Central memory CD4-positive, alpha-beta T cell (primary cell): ENCODE results near the gene CDK14.

Source experiments
- DNase-seq: peaks from one replicate; pipeline ENCODE4 v3.0.0; 2022

Gene CDK14

GRCh38 chr7:90689260-90689659 is 93.1 kb downstream of the CDK14 start:
- no peak for DNase-seq

- no peak for DNase-seq
Measured at GRCh38 chr7:90690159-90690858, 94.2 kb downstream of the CDK14 start.

- DNase-seq = no peak
Measured at GRCh38 chr7:90692396-90692795, 96.3 kb downstream of the CDK14 start.

- DNase-seq = no peak
Measured at GRCh38 chr7:90692947-90693346, 96.8 kb downstream of the CDK14 start.

- DNase-seq = no peak
Measured at GRCh38 chr7:90693939-90694338, 97.8 kb downstream of the CDK14 start.

GRCh38 chr7:90698616-90699015 is 102.5 kb downstream of the CDK14 start:
- DNase-seq = no peak

- DNase-seq = no peak
Measured at GRCh38 chr7:90701021-90701420, 104.9 kb downstream of the CDK14 start.

- DNase-seq = no peak
Measured at GRCh38 chr7:90701771-90702170, 105.7 kb downstream of the CDK14 start.

- no peak for DNase-seq
Measured at GRCh38 chr7:90705391-90706071, 109.4 kb downstream of the CDK14 start.

GRCh38 chr7:90706072-90706716 is 110.1 kb downstream of the CDK14 start:
- DNase-seq = no peak

- DNase-seq = no peak
Measured at GRCh38 chr7:90708841-90709317, 112.8 kb downstream of the CDK14 start.

GRCh38 chr7:90709501-90710465 is 113.7 kb downstream of the CDK14 start:
- DNase-seq = no peak

GRCh38 chr7:90710466-90710850 is 114.3 kb downstream of the CDK14 start:
- no peak for DNase-seq

GRCh38 chr7:90713628-90714027 is 117.5 kb downstream of the CDK14 start:
- no peak for DNase-seq

GRCh38 chr7:90715067-90715466 is 118.9 kb downstream of the CDK14 start:
- DNase-seq = no peak

- DNase-seq = no peak
Measured at GRCh38 chr7:90717296-90718060, 121.4 kb downstream of the CDK14 start.

GRCh38 chr7:90719155-90719554 is 123.0 kb downstream of the CDK14 start:
- no peak for DNase-seq

GRCh38 chr7:90720984-90721760 is 125.1 kb downstream of the CDK14 start:
- no peak for DNase-seq

GRCh38 chr7:90721869-90722431 is 125.8 kb downstream of the CDK14 start:
- DNase-seq = no peak

- no peak for DNase-seq
Measured at GRCh38 chr7:90723233-90723632, 127.1 kb downstream of the CDK14 start.

GRCh38 chr7:90723866-90724265 is 127.7 kb downstream of the CDK14 start:
- DNase-seq = no peak
